Tracheal epithelial cell (primary cell): Measurements from ENCODE around the gene SEC11A. TPM values are rescaled to one million over a fixed set of nuclear protein-coding genes. Genes with fewer than 3 reads are reported as not detected.

Experiments used
- total RNA-seq: library from RNA; depleted of rRNA; stranded (reverse); fragments of >200 nt; gene quantifications from 2 replicates; pipeline ENCODE4 v1.2.1, GENCODE V29; 2014

SEC11A gene
- total RNA-seq, result 164 and 172 TPM in 2 replicates

DNA sequence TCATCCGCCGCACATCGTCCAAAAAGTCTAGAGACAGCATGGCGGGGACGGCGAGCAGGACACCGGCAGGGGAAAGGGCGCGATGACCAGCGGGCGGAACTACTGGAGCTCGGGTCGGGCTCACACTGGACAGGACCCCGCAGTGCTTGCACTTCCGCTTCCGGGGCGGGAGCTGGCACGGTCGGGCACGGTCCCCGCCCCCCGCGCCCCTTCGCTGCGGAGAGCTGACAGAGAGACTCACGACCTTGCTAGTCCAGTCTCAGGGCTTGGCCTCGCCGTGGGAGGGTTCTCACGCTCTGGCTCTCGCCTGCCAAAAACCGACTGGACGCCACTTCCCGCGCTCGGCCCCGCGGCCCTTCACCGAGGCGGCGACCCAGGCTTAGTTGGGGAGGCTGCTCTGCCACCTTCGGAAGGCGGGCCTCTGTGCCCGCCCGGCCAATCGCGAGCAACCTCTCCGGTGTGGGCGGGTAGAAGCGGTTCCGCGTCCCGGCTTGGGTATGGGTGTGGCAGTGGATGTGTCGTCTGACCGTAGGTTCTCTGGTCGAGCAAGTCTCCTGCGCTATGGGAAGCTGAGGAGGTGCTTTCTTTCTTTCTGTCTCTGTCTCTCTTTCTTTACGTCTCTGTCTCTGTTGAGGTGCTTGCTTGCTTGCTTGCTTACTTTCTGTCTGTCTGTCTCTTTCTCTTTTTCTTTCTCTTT is at the start of gene SEC11A:
Gene SEC11A, minus strand, starts transcription at position 104 of the 697 bp plus-strand sequence. Its CDS starts 64 bp downstream, at position 40.

DNA sequence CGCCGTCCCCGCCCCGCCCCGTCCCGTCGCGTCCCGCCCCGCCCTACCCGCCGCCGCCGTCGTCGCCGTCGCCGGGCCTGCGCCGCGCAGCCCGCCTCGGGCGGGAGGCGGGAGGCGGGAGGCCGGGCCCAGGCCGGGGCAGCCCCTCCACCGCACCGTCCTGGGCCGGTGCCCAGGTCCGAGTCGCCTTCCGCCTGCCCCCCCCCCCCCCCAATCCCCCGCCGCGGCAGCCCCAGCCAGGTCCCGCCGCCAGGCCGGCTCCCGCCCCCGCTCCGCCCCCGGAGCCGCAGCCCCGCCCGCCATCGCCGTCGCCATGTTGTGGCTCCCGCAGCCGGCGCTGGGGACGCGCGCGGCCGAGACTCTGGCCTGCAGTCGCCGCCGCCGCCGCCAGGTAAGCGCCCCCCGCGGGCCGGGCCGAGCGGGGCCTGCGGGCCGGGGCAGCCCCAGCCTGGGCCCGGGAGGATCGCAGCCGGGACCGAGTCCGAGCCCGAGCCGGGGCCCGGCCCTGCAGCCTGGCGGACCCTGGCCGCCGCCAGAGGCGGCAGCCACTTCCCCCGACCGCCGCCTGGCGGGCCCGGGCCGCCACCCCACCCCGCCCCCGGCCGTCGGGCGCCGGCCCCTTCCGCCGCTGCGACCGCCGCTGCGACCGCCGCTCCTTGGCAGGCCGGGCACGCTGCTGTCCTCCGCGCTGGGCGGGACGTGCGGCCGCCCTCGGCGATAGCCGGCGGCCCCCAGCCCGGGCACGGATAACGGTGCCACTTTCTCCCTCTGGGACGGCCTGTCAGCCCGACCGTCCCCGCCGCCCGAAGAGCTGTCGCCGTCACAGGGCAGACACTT is 32.6 kb upstream of the SEC11A start, which contains the start of gene ZNF592:
Gene ZNF592, plus strand, starts transcription at position 319 of the 837 bp plus-strand sequence. CDS start 34,084 bp downstream, outside the sequence.

DNA sequence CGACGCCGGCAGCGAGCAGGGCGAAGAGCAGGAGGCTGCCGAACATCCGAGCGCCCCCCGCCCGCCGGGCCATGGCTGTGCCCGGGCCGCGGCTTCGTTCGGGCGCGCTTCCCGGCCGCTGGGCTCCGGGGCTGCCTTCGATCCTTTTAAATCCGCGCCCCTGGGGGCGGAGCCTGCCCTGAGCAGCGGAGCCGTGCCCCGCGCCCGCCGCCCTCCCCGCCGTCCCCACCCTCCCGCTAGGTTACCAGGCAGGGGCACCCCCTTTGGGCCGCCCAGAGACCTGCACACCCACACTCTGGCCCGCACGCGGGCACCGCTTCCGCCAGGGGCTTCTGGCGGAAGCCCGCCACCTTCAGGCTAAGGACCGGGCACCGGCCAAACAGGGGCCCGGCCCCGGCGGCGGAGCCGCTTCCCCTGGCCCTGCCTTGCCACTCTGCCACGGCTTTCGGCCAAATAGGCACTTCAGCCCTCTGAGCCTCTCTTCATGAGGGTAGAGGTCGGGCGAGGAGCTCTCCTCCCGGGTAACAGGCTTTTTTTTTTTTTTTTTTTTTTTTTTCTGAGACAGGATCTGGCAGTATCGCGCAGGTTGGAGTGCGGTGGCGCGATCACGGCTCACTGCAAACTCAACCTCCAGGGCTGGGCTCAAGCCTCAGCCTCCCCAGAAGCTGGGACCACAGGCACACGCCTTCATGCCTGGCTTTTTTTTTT is 57.7 kb downstream of the SEC11A start, which contains the start of gene NMB:
Gene NMB, minus strand, starts transcription at position 120 of the 708 bp plus-strand sequence. Its CDS starts 47 bp downstream, at position 73.

DNA sequence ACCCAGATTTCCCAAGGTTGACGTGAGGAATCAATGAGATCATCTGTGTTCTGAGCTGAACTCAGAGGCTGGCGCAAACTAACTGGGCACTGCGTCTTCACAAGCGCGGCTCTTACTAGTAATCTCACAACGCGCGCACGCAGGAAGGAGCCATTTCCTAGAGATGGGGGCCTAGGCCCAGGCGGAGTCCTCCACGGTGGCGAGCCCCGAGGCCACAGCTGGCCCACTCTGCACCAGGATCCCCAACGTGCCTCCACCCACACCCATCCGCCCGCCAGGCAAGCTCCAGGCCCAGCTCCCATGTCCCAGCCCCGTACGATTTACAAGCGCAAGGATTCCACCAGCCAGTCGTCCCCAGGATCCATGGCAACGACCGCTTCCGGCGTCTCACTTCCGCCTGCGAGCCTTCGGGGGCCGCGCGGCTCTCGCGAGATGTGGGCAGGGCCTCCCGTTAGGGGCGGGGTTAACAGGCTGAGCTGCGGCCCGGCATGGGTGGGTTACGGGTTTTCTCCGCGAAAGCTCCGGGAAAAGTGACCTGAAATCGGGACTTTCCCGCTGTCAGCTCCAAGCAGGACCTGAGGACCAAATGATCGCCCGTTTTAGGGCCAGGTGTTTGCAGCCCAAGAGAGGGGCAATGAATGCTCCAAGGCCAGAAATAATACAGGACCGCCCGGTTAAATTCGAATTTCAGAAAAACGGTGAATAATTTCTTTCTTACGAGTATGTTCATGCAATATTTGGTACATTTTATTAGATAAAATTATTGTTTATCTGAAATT is 61.8 kb downstream of the SEC11A start, which contains the start of gene WDR73:
Gene WDR73, minus strand, starts transcription at position 374 of the 779 bp plus-strand sequence. Its CDS starts 9 bp downstream, at position 365.

Other genes starting within 250 kb of the SEC11A start
- gene ZSCAN2, start 115.1 kb downstream of the SEC11A start, total RNA-seq, result 6.6 and 13.0 TPM in 2 replicates
- gene WDR73, start 61.9 kb downstream of the SEC11A start, total RNA-seq, result 19.3 and 25.2 TPM in 2 replicates
- gene NMB, start 57.9 kb downstream of the SEC11A start, total RNA-seq, result 1.7 and 4.7 TPM in 2 replicates
- 2.9 and 5.1 TPM in 2 replicates for gene ZNF592, start 32.5 kb upstream of the SEC11A start, total RNA-seq
- gene ALPK3, start 101.2 kb upstream of the SEC11A start, total RNA-seq, result under 0.01 and 4.1 TPM in 2 replicates
- gene SLC28A1, start 168.5 kb upstream of the SEC11A start, total RNA-seq, result not detected in 2 replicates